WTC11 (cell line): ENCODE measurements around the gene B4GALT3. TPM values are rescaled to one million over a fixed set of nuclear protein-coding genes. Genes with fewer than 3 reads are reported as not detected.

Experiments used
- ATAC-seq: fragments of 200-7000 bp; cut with Tn5 transposase; 2 replicates; pipeline ENCODE4 v1.10.0; 2021; ENCODE audit warnings: mild to moderate bottlenecking, moderate library complexity
- CTCF ChIA-PET: fragments of 300-600 bp; sonication (Branson Sonifier 250); formaldehyde crosslinking; loops from one replicate; lab custom pipeline; 2021; ENCODE audit warnings: antibody characterized with exemption; lab: Charles Lee
- POLR2A ChIA-PET: fragments of 350-600 bp; sonication (Branson Sonifier 250); formaldehyde crosslinking; loops from one replicate; lab custom pipeline; 2021; ENCODE audit warnings: antibody characterized with exemption; lab: Charles Lee
- DNase-seq: peaks from one replicate; pipeline ENCODE4 v3.0.0; 2021; ENCODE audit warnings: low spot score
- H3K27ac Mint-ChIP-seq: 2 replicates; pipeline ENCODE4 v1.8.0; 2021; ENCODE audit warnings: mixed read lengths
- H3K27me3 Mint-ChIP-seq: 2 replicates; pipeline ENCODE4 v1.8.0; 2021; ENCODE audit warnings: low read depth, mild to moderate bottlenecking, moderate library complexity, mixed read lengths
- H3K36me3 Mint-ChIP-seq: 2 replicates; pipeline ENCODE4 v1.8.0; 2021; ENCODE audit warnings: mixed read lengths
- H3K4me1 Mint-ChIP-seq: 2 replicates; pipeline ENCODE4 v1.8.0; 2022; ENCODE audit warnings: mixed read lengths
- H3K4me3 Mint-ChIP-seq: 2 replicates; pipeline ENCODE4 v1.8.0; 2021; ENCODE audit warnings: mild to moderate bottlenecking, moderate library complexity, mixed read lengths
- H3K9me3 Mint-ChIP-seq: 2 replicates; pipeline ENCODE4 v1.8.0; 2021; ENCODE audit warnings: mixed read lengths
- ATF3 ChIP-seq: sonication (generic); formaldehyde crosslinking; conservative IDR thresholded peaks from 2 replicates; pipeline ENCODE4 v1.8.1; 2022; ENCODE audit warnings: mild to moderate bottlenecking, missing genetic modification reagents
- E2F5 ChIP-seq: sonication (generic); formaldehyde crosslinking; IDR thresholded peaks from 2 replicates; pipeline ENCODE4 v1.8.1; 2022; ENCODE audit warnings: mild to moderate bottlenecking, moderate library complexity, missing genetic modification reagents
- ELF4 ChIP-seq: sonication (generic); formaldehyde crosslinking; IDR thresholded peaks from 2 replicates; pipeline ENCODE4 v1.8.1; 2022; ENCODE audit warnings: low read depth, mild to moderate bottlenecking, moderate library complexity, missing genetic modification reagents
- FOXK1 ChIP-seq: sonication (generic); formaldehyde crosslinking; IDR thresholded peaks from 2 replicates; pipeline ENCODE4 v1.8.0; 2022; ENCODE audit warnings: mild to moderate bottlenecking, moderate library complexity, missing genetic modification reagents
- GABPB1 ChIP-seq: sonication (generic); formaldehyde crosslinking; IDR thresholded peaks from 2 replicates; pipeline ENCODE4 v1.8.1; 2023; ENCODE audit warnings: mild to moderate bottlenecking, missing genetic modification reagents
- GRHL2 ChIP-seq: fragments of 250-450 bp; sonication (Bioruptor Pico); IDR thresholded peaks from 2 replicates; pipeline ENCODE4 v1.8.0; 2022; ENCODE audit warnings: mild to moderate bottlenecking, moderate library complexity; ENCODE audit not compliant: insufficient replicate concordance, severe bottlenecking
- JAZF1 ChIP-seq: fragments of 250-450 bp; sonication (Bioruptor Pico); IDR thresholded peaks from 2 replicates; pipeline ENCODE4 v1.9.0; 2021; ENCODE audit warnings: moderate library complexity, mild to moderate bottlenecking, inconsistent platforms
- NFE2L1 ChIP-seq: sonication (generic); formaldehyde crosslinking; IDR thresholded peaks from 2 replicates; pipeline ENCODE4 v1.8.1; 2023; ENCODE audit warnings: missing genetic modification reagents
- PRRX2 ChIP-seq: fragments of 250-450 bp; sonication (Bioruptor Pico); IDR thresholded peaks from 2 replicates; pipeline ENCODE4 v1.8.0; 2021; ENCODE audit warnings: mild to moderate bottlenecking
- SMAD4 ChIP-seq: sonication (generic); formaldehyde crosslinking; IDR thresholded peaks from 2 replicates; pipeline ENCODE4 v1.8.0; 2022; ENCODE audit warnings: mild to moderate bottlenecking, missing genetic modification reagents
- ZNF121 ChIP-seq: sonication (generic); formaldehyde crosslinking; IDR thresholded peaks from 2 replicates; pipeline ENCODE4 v1.8.0; 2023; ENCODE audit warnings: missing genetic modification reagents
- ZNF416 ChIP-seq: fragments of 250-450 bp; sonication (Bioruptor Pico); IDR thresholded peaks from 2 replicates; pipeline ENCODE4 v1.9.0; 2021; ENCODE audit warnings: mild to moderate bottlenecking, inconsistent platforms
- ZNF423 ChIP-seq: fragments of 250-450 bp; sonication (Bioruptor Pico); IDR thresholded peaks from 2 replicates; pipeline ENCODE4 v2.1.2; 2022; ENCODE audit warnings: mild to moderate bottlenecking, moderate library complexity
- ZNF671 ChIP-seq: fragments of 250-450 bp; sonication (Bioruptor Pico); IDR thresholded peaks from 2 replicates; pipeline ENCODE4 v1.8.0; 2021; ENCODE audit warnings: mild to moderate bottlenecking
- total RNA-seq: library from RNA; stranded (reverse); gene quantifications from 3 replicates; pipeline ENCODE4 v1.2.3, GENCODE V29; 2021
- TF ChIP-seq, protein P1 (sequence below): sonication (generic); formaldehyde crosslinking; IDR thresholded peaks from 2 replicates; pipeline ENCODE4 v1.8.0; 2023; ENCODE audit warnings: missing genetic modification reagents, mild to moderate bottlenecking, borderline replicate concordance
- TF ChIP-seq, protein P2 (sequence below): sonication (generic); formaldehyde crosslinking; IDR thresholded peaks from 2 replicates; pipeline ENCODE4 v1.8.1; 2022; ENCODE audit warnings: missing genetic modification reagents, borderline replicate concordance
- TF ChIP-seq, protein P3 (sequence below): sonication (generic); formaldehyde crosslinking; IDR thresholded peaks from 2 replicates; pipeline ENCODE4 v1.8.1; 2022; ENCODE audit warnings: mild to moderate bottlenecking, missing genetic modification reagents, moderate library complexity, borderline replicate concordance
- TF ChIP-seq, protein P4 (sequence below): sonication (generic); formaldehyde crosslinking; IDR thresholded peaks from 2 replicates; pipeline ENCODE4 v1.8.1; 2023; ENCODE audit warnings: mild to moderate bottlenecking, missing genetic modification reagents
- TF ChIP-seq, protein P5 (sequence below): sonication (generic); formaldehyde crosslinking; IDR thresholded peaks from 2 replicates; pipeline ENCODE4 v1.8.0; 2022; ENCODE audit warnings: mild to moderate bottlenecking, missing genetic modification reagents

B4GALT3 gene
- total RNA-seq, 1 experiment from 2014 or later = 40.1 TPM

DNA sequence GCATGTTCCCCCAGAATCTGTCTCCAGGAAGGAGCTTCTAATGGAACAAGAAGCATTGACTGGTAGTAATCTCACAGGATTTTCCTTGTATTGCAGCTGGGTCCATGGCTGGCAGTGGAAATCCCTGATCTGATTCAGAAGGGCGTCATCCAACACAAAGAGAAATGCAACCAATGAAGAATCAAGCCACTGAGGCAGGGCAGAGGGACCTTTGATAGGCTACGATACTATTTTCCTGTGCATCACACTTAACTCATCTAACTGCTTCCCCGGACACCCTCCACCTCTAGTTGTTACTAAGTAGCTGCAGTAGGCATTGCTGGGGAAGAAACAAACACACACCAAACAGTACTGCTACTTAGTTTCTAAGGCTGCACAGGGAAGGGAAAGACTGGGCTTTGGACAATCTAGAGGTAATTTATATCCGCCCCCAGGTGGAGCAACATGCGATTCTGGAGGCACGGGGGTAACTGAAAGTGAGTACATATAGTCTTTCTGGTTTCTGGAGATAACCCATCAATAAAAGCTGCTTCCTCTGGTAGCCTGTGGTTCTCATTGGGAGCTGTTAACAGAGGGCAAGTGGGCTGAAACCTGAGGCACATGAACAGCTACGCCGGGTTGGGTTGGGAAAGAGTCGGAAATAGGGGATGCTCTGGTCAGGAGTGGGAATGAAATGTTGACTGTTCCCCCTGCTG, 18.8 kb downstream of the B4GALT3 start (continued):
- TF ChIP-seq, protein P1, sequence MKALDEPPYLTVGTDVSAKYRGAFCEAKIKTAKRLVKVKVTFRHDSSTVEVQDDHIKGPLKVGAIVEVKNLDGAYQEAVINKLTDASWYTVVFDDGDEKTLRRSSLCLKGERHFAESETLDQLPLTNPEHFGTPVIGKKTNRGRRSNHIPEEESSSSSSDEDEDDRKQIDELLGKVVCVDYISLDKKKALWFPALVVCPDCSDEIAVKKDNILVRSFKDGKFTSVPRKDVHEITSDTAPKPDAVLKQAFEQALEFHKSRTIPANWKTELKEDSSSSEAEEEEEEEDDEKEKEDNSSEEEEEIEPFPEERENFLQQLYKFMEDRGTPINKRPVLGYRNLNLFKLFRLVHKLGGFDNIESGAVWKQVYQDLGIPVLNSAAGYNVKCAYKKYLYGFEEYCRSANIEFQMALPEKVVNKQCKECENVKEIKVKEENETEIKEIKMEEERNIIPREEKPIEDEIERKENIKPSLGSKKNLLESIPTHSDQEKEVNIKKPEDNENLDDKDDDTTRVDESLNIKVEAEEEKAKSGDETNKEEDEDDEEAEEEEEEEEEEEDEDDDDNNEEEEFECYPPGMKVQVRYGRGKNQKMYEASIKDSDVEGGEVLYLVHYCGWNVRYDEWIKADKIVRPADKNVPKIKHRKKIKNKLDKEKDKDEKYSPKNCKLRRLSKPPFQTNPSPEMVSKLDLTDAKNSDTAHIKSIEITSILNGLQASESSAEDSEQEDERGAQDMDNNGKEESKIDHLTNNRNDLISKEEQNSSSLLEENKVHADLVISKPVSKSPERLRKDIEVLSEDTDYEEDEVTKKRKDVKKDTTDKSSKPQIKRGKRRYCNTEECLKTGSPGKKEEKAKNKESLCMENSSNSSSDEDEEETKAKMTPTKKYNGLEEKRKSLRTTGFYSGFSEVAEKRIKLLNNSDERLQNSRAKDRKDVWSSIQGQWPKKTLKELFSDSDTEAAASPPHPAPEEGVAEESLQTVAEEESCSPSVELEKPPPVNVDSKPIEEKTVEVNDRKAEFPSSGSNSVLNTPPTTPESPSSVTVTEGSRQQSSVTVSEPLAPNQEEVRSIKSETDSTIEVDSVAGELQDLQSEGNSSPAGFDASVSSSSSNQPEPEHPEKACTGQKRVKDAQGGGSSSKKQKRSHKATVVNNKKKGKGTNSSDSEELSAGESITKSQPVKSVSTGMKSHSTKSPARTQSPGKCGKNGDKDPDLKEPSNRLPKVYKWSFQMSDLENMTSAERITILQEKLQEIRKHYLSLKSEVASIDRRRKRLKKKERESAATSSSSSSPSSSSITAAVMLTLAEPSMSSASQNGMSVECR = no peak
- TF ChIP-seq, protein P2, sequence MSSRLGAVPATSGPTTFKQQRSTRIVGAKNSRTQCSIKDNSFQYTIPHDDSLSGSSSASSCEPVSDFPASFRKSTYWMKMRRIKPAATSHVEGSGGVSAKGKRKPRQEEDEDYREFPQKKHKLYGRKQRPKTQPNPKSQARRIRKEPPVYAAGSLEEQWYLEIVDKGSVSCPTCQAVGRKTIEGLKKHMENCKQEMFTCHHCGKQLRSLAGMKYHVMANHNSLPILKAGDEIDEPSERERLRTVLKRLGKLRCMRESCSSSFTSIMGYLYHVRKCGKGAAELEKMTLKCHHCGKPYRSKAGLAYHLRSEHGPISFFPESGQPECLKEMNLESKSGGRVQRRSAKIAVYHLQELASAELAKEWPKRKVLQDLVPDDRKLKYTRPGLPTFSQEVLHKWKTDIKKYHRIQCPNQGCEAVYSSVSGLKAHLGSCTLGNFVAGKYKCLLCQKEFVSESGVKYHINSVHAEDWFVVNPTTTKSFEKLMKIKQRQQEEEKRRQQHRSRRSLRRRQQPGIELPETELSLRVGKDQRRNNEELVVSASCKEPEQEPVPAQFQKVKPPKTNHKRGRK = no peak
- TF ChIP-seq ZNF423 (CRISPR knock-in tag) = no peak
- TF ChIP-seq, protein P3, sequence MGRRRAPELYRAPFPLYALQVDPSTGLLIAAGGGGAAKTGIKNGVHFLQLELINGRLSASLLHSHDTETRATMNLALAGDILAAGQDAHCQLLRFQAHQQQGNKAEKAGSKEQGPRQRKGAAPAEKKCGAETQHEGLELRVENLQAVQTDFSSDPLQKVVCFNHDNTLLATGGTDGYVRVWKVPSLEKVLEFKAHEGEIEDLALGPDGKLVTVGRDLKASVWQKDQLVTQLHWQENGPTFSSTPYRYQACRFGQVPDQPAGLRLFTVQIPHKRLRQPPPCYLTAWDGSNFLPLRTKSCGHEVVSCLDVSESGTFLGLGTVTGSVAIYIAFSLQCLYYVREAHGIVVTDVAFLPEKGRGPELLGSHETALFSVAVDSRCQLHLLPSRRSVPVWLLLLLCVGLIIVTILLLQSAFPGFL (CRISPR knock-in tag) = no peak
- no peak for TF ChIP-seq GABPB1 (CRISPR knock-in tag)

- no peak for ATAC-seq
- Mint-ChIP-seq H3K36me3 (peaks cover 12% of the 10 kb centered on the region), H3K27ac (peak overlapping the region; percentile 55; the same call in 1 of the 2 replicates), H3K27me3 (no peaks in the 10 kb centered on the region), H3K9me3 (no peaks in the 10 kb centered on the region), H3K4me1 (peaks cover 27% of the 10 kb centered on the region), H3K4me3 (peak overlapping the region; percentile 84; the same call in 1 of the 2 replicates)
- no peak for TF ChIP-seq ZNF121 (CRISPR knock-in tag)
- TF ChIP-seq PRRX2 (CRISPR knock-in tag) = no peak
- TF ChIP-seq, protein P4, sequence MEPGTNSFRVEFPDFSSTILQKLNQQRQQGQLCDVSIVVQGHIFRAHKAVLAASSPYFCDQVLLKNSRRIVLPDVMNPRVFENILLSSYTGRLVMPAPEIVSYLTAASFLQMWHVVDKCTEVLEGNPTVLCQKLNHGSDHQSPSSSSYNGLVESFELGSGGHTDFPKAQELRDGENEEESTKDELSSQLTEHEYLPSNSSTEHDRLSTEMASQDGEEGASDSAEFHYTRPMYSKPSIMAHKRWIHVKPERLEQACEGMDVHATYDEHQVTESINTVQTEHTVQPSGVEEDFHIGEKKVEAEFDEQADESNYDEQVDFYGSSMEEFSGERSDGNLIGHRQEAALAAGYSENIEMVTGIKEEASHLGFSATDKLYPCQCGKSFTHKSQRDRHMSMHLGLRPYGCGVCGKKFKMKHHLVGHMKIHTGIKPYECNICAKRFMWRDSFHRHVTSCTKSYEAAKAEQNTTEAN = no peak
- no peak for TF ChIP-seq ZNF416 (CRISPR knock-in tag)
- no peak for TF ChIP-seq E2F5 (CRISPR knock-in tag)
- TF ChIP-seq, protein P5, sequence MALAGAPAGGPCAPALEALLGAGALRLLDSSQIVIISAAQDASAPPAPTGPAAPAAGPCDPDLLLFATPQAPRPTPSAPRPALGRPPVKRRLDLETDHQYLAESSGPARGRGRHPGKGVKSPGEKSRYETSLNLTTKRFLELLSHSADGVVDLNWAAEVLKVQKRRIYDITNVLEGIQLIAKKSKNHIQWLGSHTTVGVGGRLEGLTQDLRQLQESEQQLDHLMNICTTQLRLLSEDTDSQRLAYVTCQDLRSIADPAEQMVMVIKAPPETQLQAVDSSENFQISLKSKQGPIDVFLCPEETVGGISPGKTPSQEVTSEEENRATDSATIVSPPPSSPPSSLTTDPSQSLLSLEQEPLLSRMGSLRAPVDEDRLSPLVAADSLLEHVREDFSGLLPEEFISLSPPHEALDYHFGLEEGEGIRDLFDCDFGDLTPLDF (CRISPR knock-in tag) = no peak
- no peak for TF ChIP-seq ELF4
- TF ChIP-seq FOXK1 (CRISPR knock-in tag) = no peak
- no peak for TF ChIP-seq SMAD4 (CRISPR knock-in tag)
- no peak for TF ChIP-seq ZNF671 (CRISPR knock-in tag)
- no peak for TF ChIP-seq GRHL2 (CRISPR knock-in tag)
- TF ChIP-seq JAZF1 (CRISPR knock-in tag) = no peak
- TF ChIP-seq ATF3 (CRISPR knock-in tag) = no peak
- no peak for TF ChIP-seq NFE2L1 (CRISPR knock-in tag)
- ChIA-PET CTCF (interaction anchor here (0.7 to 1.7 kb wide), 2 partner anchors 8 to 60 kb away, joined by 3 to 5 read pairs; partner anchors contain the start of gene PPOX), POLR2A (no interaction called here)
- DNase-seq = no peak
Measured at GRCh38 chr1:161157867-161158266, 19.4 kb downstream of the B4GALT3 start.
